Hepatocyte (in vitro differentiated cells): ENCODE measurements around the gene TSSK3.

Experiments used
- CTCF ChIP-seq: fragments of 200-600 bp; sonication (generic); IDR thresholded peaks from 2 replicates; pipeline ENCODE4 v1.5.1; 2016; ENCODE audit warnings: antibody characterized with exemption, mild to moderate bottlenecking; ENCODE audit not compliant: poor library complexity
- EZH2phosphoT487 ChIP-seq: fragments of 200-600 bp; sonication (generic); IDR thresholded peaks from one replicate; pipeline ENCODE4 v1.6.1; 2018; ENCODE audit warnings: antibody characterized with exemption, mild to moderate bottlenecking, low read depth, moderate library complexity; ENCODE audit not compliant: unreplicated experiment, severe bottlenecking

DNA sequence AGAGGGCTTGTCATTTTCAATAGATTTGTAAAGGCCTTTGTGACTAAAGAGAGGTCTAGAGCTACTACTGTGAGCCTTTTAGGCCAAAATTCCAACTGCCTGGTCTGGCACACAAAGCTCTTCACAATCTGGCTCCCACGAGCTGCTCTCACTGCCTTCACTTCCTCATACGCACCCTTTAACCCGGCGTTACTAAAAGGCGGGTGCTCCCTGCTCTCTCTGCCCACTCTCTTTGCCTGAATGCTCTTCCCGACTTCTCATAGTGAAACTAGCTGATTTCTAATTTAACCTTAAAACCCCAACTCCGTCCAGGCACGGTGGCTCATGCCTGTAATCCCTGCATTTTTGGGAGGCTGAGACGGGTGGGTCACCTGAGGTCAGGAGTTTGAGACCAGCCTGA, 17.7 kb downstream of the TSSK3 start:
- TF ChIP-seq EZH2phosphoT487: no peak
- no peak for TF ChIP-seq CTCF
